WI38 (cell line): ENCODE data around the gene FOXRED2.
"Not testable (repeated sequence)": the region's sequence is repeated elsewhere in the genome, so short reads cannot be mapped to it uniquely, and the experiment has no call there.

Experiments
- H3K4me3 ChIP-seq: 2 replicates; pipeline ENCODE4 v1.5.1; 2011; ENCODE audit warnings: low read depth, mild to moderate bottlenecking, control low read depth, low read length
- TF ChIP-seq, protein P1 (sequence below): IDR thresholded peaks from 2 replicates; pipeline ENCODE4 v1.5.1; 2012; ENCODE audit warnings: low read depth, mild to moderate bottlenecking, control low read depth, low read length

Gene FOXRED2

DNA sequence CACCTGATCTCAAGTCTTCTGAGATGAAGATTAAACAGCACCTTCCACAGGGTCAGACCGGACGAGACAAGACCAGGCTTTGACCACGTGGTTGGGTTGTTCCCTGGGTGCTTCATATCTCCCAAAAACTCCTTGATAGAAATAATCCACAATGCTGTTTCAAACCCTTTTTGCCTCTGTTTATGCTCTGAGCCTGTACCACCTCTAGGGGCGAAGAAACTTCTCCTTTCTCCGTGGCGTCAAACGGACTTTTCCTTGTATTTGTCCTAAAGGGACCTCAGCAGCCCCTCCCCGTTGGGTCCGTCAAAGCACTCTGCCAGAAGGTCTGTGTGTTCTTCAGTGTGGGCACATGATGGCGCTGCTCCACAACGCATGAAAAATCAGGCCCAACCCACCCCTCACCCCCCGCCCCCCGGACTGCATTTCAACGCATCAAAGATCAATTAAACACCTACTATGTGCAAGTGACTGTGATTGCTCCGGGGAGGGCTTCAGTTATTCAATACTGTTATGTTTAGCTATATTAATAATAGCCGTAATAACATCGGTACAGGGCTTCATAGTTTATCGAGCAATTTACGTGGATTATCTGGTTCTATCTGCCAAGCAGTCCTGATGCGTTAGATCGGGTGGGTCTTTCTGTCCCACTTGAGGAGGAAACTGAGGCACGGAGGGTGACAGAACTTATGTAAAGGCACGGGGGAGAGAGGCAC lies 39.4 kb upstream of the FOXRED2 start:
- TF ChIP-seq, protein P1, sequence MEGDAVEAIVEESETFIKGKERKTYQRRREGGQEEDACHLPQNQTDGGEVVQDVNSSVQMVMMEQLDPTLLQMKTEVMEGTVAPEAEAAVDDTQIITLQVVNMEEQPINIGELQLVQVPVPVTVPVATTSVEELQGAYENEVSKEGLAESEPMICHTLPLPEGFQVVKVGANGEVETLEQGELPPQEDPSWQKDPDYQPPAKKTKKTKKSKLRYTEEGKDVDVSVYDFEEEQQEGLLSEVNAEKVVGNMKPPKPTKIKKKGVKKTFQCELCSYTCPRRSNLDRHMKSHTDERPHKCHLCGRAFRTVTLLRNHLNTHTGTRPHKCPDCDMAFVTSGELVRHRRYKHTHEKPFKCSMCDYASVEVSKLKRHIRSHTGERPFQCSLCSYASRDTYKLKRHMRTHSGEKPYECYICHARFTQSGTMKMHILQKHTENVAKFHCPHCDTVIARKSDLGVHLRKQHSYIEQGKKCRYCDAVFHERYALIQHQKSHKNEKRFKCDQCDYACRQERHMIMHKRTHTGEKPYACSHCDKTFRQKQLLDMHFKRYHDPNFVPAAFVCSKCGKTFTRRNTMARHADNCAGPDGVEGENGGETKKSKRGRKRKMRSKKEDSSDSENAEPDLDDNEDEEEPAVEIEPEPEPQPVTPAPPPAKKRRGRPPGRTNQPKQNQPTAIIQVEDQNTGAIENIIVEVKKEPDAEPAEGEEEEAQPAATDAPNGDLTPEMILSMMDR = 0 out of 2 replicates have a peak, but pooled peaks have one; percentile 36
- H3K4me3 ChIP-seq = no peak overlapping the region

DNA sequence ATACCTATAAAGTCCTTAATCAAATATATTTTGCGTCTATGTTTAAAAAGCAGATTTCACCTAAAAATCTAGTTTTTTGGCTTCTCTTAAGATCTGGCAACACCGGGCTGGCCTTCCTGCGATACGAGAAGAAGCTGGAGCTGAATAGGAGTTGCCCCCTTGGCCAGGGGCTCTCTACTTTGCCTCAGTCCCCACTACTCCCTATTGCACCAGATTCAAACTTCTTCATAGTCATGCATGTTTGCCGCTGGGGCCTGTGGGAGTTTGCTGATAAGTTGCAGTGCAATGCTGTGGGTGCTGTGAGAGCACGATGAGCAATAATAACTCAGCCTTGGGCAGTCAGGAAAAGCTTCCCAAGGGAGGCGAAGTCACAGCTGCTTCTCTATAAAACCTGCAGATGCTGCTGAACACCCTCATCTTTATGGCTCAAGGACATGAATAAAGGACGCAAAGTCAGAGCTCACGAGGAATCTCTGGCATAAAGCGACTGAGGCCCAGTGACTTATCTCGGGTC lies 37.3 kb upstream of the FOXRED2 start:
- no peak overlapping the region for H3K4me3 ChIP-seq
- TF ChIP-seq, protein P1 = no peak

DNA sequence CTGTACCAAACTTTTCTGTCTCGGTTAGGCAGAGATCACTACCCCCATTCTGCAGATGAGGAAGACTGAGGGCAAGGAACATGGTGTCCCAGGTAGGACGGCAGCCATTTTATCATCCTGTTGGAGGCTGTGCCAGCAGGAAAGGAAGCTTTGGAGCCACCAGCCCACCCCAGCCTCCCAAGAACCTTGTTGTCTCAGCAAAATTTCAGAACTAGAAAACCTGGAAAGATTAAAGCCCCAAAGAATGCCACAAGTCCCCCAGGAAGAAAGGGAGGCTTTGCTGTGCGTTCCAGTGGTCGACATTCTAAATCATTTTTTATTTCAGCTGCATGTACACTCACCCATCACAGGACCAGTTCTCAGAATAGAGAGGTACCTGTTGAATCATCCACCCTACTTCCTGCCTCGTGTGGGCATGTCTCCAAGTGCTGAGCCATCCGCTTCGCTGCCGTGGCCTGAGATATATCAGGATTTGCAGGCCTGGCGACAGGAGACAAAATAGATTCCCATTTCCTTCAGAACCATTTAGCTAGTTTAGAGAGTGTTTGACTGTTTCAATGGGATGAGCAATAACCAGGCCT lies 35.1 kb upstream of the FOXRED2 start:
- H3K4me3 ChIP-seq = no peak overlapping the region
- TF ChIP-seq, protein P1 = no peak

DNA sequence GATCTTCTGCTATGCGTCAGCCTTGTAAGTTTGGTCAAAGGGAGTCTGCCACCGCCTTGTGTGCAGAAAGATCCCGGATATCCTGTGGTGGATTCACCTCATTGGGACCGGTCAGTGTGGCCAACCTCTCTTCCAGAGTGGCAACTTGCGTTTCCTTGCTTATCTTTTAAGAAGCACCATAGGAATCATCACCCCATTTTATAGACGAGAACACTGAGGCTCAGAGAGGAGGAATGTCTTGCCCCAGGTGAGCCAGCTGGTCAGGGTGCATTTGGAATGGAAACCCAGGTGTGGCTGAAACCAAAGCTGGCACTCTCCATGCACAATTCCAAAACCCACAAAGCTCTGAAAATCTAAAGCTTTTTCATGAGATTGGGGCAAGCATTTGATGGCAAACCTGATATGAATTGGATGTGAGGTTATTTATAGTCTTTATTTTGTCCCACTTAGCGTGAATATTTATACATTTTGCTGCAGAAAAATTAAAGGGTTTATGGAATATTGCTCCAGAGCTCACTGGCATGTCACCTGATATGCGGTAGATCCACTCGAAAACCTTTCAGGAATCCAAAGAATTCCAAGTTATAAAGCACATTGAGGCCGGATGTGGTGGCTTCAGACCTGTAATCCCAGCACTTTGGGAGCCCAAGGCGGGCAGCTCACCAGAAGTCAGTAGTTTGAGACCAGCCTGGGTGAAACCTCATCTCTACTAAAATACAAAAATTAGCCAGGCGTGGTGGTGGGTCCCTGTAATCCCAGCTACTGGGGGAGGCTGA lies 34.2 kb upstream of the FOXRED2 start:
- TF ChIP-seq, protein P1 = no peak

DNA sequence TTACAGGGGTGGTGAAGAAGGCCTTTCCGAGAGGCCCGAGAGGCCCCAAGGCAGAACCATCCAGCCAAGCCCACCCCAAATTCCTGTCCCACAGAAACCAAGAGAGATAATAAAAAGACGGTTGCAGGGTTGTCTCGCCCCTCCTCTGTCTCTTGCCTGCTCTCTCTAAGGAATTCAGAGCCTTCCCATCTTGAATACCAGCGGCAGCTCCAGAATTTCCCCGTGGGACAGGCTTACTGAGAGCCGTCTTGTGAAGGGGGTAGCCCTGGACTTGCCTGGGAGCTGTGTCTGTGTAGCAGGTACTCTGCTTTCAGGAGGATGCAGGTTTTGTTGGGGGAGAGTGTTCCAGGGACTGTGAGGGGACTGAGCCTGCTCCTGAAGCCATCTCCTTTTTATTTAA lies 31.7 kb upstream of the FOXRED2 start:
- TF ChIP-seq, protein P1 = no peak
- H3K4me3 ChIP-seq = no peak overlapping the region

More for the DNA sequence above, 34.2 kb upstream of the FOXRED2 start:
- no peak overlapping the region for H3K4me3 ChIP-seq

DNA sequence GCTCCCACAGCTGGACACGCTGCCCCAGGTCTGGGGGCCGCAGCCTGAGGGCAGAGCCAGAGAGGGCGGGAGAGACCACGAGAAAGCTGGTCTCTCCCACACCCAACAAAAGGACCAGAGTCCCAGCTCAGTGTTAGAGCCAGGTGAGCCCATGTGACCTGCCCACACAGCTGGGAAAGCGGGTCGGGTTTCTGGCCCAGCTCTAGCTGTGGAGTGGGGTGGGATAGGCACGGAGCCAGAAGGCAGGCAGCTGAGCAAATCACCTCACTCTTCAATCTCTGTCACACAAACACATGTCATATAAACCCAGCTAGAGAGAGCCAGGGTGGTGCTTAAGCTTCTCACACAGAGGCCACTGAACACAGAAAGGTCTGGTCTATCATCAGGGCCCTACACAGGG lies 29.9 kb upstream of the FOXRED2 start:
- no peak overlapping the region for H3K4me3 ChIP-seq
- TF ChIP-seq, protein P1 = no peak

DNA sequence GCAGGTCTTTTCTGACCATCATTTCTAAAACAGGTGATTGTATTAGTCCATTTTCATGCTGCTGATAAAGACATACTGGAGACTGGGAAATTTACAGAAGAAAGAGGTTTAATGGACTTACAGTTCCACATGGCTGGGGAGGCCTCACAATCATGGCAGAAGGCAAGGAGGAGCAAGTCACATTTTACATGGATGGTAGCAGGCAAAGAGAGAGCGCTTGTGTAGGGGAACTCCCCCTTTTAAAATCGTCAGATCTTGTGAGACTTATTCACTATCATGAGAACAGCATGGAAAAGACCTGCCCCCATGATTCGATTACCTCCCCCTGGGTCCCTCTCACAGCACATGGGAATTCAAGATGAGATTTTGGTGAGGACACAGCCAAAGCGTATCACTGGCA lies 26.5 kb upstream of the FOXRED2 start:
- not testable (repeated sequence) for H3K4me3 ChIP-seq
